Right ventricle myocardium inferior (tissue), 1 donor: ENCODE data around the gene RGS3. TPM values are rescaled to one million over a fixed set of nuclear protein-coding genes. Genes with fewer than 3 reads are reported as not detected.
A peak's percentile ranks its signal among the peaks of the same experiment; 100 is the strongest.
"Not testable (repeated sequence)": the region's sequence is repeated elsewhere in the genome, so short reads cannot be mapped to it uniquely, and the experiment has no call there.

Source experiments
- ATAC-seq: fragments of 200-7000 bp; cut with Tn5 transposase; one replicate; pipeline ENCODE4 v1.9.1; 2020; ENCODE audit warnings: mild to moderate bottlenecking, moderate library complexity
- DNase-seq: peaks from one replicate; pipeline ENCODE4 v3.0.0; 2021; ENCODE audit errors: missing footprints
- intact Hi-C: fragments of 100-400 bp; cut with DNase I; formaldehyde crosslinking; loops from one replicate; pipeline ENCODE4 v1.11.0; 2022
- total RNA-seq: library from RNA; stranded (reverse); fragmentation: NEBNext Ultra II Directional; extraction: Animal tissue kit (Norgen Biotek cat#: 25700); gene quantifications from one replicate; pipeline ENCODE4 v1.2.1, GENCODE V29; 2021
- donor health status: DM: no; HTN: yes; CAD: no; lungs with severe emphysema.

The RGS3 gene
- total RNA-seq, 1 donor from 2014 or later, result 139 TPM

DNA sequence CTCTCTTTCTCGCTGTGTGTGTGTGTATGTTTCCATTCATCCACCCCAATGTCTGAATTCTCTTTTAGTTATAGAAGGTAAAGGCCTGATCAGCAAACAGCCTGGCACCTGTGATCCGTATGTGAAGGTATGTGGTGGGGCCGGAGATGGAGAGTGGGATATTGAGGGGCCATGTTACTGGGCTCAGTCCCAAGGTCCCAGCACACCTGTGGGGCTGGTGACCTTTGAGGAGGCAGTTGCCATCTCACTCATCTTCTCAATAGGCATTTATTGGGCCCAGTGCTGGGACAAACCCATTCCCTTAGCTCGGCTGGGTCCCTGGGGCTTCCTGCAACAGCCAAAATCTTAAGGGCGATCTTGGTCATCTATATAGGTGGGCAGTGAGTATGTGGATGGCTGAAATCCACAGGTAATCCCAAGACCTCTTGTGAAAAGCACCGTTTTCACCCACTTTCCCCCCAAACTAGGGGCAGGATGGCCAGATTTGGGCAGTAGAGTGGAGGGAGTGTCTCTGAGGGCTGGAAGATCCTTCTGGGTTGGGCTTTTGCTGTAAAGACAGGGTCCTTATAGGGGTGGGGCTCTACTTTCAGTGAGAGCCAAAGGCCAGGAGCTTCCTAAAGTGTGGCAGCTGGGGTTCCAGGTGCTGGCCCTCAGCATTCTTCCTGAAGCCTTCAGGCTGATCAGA is 19.6 kb downstream of the RGS3 start:
- intact Hi-C loops, result no loop called here
- DNase-seq, result no peak

GRCh38 chr9:113483676-113484257 is 20.2 kb downstream of the RGS3 start:
- DNase-seq (no peak), ATAC-seq (no peak)
- intact Hi-C loops, result no loop called here

More for the DNA sequence above, 19.6 kb downstream of the RGS3 start:
- no peak for ATAC-seq

DNA sequence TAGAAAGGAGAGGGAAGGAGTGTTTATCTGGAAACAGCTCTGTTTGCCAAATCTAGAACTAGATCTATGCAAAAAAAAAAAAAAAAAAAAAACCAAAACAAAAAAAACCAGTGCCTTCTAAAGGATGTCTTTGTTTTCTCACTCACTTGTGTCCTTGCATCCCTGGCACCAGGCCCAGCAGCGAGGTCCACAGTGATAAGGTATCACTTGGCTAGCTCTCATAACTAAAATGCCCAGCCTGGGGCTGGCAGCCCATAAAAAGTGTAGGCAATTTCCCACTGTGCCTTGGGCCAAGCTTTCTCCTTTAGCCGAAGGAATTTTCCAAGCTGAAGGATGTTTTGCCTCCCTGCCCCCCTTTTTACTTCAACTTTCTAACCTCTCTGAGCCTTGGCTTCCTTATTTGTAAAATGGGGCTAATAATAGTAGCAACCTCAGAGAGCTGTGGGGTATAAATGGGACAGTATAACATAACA is 20.8 kb downstream of the RGS3 start:
- DNase-seq, result peak; percentile 83
- intact Hi-C loops, result no loop called here
- peak; percentile 75 for ATAC-seq

DNA sequence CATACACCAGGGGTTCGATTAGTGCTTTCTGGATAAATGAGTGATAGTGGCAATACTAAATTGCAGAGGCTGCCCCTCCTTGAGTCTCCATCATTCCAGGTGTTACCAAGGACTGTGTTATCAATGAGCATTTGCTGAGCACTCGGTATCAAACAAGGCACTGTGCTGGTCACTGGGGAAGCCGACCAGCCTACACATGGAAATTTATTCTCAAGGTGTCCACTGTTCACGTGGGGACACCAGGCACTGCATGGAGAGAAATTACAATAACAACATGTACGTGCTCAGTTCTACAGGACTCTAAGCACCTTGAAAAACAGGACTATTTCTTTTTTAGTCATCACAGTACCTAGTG is 22.2 kb downstream of the RGS3 start:
- no peak for DNase-seq
- intact Hi-C loops, result no loop called here
- no peak for ATAC-seq

- intact Hi-C loops, result no loop called here
- ATAC-seq (no peak), DNase-seq (no peak)
Measured at GRCh38 chr9:113486327-113486726, 22.8 kb downstream of the RGS3 start.

GRCh38 chr9:113488071-113488470 is 24.5 kb downstream of the RGS3 start:
- ATAC-seq (no peak), DNase-seq (no peak)
- intact Hi-C loops, result no loop called here

- intact Hi-C loops, result no loop called here
- DNase-seq (no peak), ATAC-seq (peak; percentile 8)
Measured at GRCh38 chr9:113488490-113488889, 25.0 kb downstream of the RGS3 start.

DNA sequence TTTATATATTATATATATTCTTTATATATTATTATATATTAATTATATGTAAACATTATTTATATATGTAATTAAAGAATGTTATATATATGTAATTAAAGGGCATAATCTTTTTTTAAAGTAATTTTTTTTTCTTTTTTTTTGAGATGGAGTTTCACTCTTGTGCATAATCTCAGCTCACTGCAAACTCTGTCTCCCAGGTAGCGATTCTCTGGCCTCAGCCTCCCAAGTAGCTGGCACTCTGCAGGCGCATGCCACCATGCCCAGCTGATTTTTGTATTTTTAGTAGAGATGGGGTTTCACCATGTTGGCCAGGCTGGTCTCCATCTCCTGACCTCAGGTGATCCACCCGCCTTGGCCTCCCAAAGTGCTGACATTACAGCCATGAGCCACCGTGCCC is 27.6 kb downstream of the RGS3 start:
- ATAC-seq, intact Hi-C loops, DNase-seq: not testable (repeated sequence)

- no peak for DNase-seq
- intact Hi-C loops, result no loop called here
- ATAC-seq, result peak; percentile 73
Measured at GRCh38 chr9:113492343-113493202, 29.0 kb downstream of the RGS3 start.

GRCh38 chr9:113493203-113493520 is 29.6 kb downstream of the RGS3 start:
- ATAC-seq (peak; percentile 14), DNase-seq (no peak)
- intact Hi-C loops, result no loop called here

DNA sequence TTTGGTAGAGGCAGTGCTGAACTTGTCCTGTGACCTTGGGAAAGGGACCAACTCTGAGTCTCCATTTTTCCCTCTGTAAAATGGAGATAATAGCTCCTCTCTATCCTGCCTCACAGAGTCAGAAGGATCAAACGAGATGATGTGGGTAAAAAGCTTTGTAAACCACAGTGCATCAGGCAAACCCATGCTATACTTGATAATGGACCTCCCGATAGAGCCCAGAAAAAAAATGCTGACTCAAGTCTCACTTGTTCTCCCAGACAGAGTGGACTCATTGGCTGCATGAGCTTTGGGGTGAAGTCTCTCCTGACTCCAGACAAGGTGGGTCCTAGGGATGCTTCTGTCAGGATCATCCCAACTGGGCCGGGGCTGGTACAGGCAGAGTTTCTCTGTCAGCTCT is 32.0 kb downstream of the RGS3 start:
- DNase-seq (no peak), ATAC-seq (no peak)
- intact Hi-C loops, result no loop called here

DNA sequence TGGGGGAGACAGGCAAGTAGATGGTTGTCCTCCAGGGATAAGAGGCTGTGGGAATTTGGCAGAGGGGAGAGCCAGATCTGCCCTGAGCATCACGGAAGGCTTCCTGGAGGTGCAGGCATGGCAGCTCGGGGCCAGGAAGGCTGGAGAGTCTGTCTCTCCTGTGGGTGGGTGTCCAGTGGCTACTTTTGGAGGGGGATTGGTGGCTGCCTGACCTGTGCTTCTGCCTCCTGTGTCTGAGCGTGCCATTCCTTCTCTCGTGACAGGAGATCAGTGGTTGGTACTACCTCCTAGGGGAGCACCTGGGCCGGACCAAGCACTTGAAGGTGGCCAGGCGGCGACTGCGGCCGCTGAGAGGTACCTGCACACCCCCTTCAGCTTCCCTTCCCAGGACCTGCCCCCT is 33.5 kb downstream of the RGS3 start:
- DNase-seq (no peak), ATAC-seq (no peak)
- intact Hi-C loops, result no loop called here

DNA sequence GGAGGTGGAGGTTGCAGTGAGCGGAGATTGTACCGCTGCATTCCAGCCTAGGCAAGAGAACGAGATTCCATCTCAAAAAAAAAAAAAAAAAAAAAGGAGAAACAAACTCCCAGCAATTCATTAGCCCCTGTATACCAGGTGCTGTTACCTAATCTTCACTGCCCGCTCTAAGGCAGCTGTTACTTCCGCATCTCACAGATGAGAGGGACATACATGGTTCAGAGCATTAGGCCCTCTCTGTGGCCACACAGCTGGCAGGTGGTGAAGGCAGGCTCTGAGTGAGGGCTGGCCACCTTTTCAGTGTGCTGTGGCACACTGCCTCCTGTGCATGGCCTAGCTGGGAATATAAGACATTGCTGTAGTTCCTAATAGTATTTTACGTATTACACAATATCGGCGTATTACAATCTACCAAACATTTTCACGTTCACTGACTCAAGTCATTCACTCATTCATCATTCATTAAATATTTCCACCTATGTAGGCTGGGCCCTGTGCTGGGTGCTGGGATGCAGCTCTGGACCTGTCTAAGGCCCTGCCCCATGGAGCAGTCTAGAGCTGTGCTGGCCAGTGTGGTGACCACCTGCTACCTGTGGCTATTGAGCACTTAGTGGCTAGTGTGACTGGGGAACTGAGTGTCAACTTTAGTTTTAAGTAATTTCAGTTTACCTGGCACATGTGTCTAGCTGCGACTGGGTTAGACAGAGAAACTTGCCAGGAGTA is 35.8 kb downstream of the RGS3 start:
- no peak for DNase-seq
- intact Hi-C loops, result no loop called here

GRCh38 chr9:113499876-113500497 is 36.5 kb downstream of the RGS3 start:
- ATAC-seq (no peak), DNase-seq (no peak)
- intact Hi-C loops, result loop anchor here (2.0 to 5.0 kb wide), 3 partner anchors 43 to 87 kb away; no protein-coding TSS in a partner anchor

More for the DNA sequence above, 35.8 kb downstream of the RGS3 start:
- ATAC-seq, result no peak

DNA sequence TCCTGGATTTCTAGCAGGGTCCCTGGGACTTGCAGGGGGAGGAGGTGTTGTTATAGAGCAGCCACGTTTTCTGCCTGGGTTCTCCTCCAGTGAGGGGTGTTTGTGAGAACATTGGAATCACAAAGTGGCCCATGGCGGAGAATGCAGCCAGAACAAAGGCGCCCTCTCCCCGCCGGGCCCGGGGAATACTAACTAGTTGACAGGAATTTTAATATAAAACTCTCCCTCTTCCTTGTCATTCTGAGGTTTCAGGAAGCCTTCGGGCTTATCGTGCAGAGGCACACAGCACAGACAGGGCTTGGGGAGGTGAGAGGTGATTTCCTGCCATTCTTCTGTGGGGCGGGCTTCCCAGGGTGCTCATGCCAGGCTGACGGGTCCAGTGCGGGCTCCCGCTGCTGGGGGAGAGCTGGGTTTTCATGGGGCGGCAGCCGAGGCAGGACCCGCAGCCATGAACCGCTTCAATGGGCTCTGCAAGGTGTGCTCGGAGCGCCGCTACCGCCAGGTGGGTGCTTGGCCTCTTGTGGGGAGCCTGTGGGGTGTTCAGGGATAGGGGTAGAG is 37.7 kb downstream of the RGS3 start:
- intact Hi-C loops, result loop anchor here (2.0 to 5.0 kb wide), 3 partner anchors 44 to 86 kb away; no protein-coding TSS in a partner anchor
- ATAC-seq, result peak; percentile 59
- no peak for DNase-seq

- ATAC-seq (no peak), DNase-seq (no peak)
- intact Hi-C loops, result loop anchor here (2.0 to 5.0 kb wide), 3 partner anchors 45 to 85 kb away; no protein-coding TSS in a partner anchor
Measured at GRCh38 chr9:113501852-113502251, 38.3 kb downstream of the RGS3 start.

GRCh38 chr9:113502427-113503034 is 39.0 kb downstream of the RGS3 start:
- intact Hi-C loops, result loop anchor here (5.0 kb wide), 2 partner anchors 45 to 85 kb away; no protein-coding TSS in a partner anchor
- no peak for ATAC-seq
- no peak for DNase-seq

DNA sequence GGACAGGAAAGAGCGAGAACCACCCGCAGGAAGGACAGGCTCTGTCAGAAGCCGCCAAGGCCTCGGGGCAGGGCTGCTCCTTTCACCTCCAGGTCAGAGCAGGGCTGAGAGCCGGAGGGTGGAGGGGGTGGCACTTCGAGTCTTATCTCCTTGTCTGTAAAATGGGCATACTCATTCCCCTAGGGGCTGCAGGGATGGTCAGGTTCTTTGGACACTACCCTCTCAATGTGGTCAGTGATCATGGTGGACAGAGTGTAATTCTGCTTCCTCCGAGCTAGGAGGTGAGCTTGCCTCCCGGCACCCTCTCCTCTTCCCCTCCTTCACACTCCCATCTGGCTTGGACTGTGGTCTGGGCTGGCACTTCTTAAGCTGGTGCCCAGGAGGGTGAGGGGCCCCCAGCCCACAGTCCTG is 39.6 kb downstream of the RGS3 start:
- DNase-seq, result no peak
- ATAC-seq, result no peak
- intact Hi-C loops, result loop anchor here (5.0 kb wide), 2 partner anchors 46 to 84 kb away; no protein-coding TSS in a partner anchor
